SKM-1 treated with dmso at 0.1 percent for 144 hours (cell line): ENCODE measurements around the gene RNASE2.
A peak's percentile ranks its signal among the peaks of the same experiment; 100 is the strongest.

ENCODE experiments used
- DNase-seq: peaks from one replicate; lab custom pipeline; 2025; ENCODE audit not compliant: unreplicated experiment; lab: John Stamatoyannopoulos, UW

The RNASE2 gene

GRCh38 chr14:20982646-20983369, 27.5 kb downstream of the RNASE2 start:
- no peak for DNase-seq

GRCh38 chr14:20985650-20986049, 30.4 kb downstream of the RNASE2 start:
- peak; percentile 40 for DNase-seq

GRCh38 chr14:20986811-20987210, 31.5 kb downstream of the RNASE2 start:
- DNase-seq, result no peak

- DNase-seq, result peak; percentile 36
Measured at GRCh38 chr14:20988717-20989470, 33.6 kb downstream of the RNASE2 start.

GRCh38 chr14:20989471-20989786, 34.1 kb downstream of the RNASE2 start:
- no peak for DNase-seq

GRCh38 chr14:20989787-20990600, 34.7 kb downstream of the RNASE2 start, which contains the start of gene METTL17:
Gene METTL17, plus strand, starts transcription at chr14:20989980. Its CDS starts 23 bp downstream, at chr14:20990003.
- DNase-seq, result peak; percentile 76

GRCh38 chr14:20996521-20996920, 41.2 kb downstream of the RNASE2 start:
- DNase-seq, result no peak

GRCh38 chr14:20997115-20997514, 41.8 kb downstream of the RNASE2 start:
- DNase-seq, result no peak

- DNase-seq, result no peak
Measured at GRCh38 chr14:20997564-20997963, 42.3 kb downstream of the RNASE2 start.

GRCh38 chr14:20998139-20998538, 42.9 kb downstream of the RNASE2 start:
- DNase-seq, result no peak

GRCh38 chr14:20998674-20999366, 43.5 kb downstream of the RNASE2 start, which contains the start of gene SLC39A2:
Gene SLC39A2, plus strand, starts transcription at chr14:20999293. Its CDS starts 154 bp downstream, at chr14:20999447.
- DNase-seq, result no peak

- DNase-seq, result no peak
Measured at GRCh38 chr14:20999591-20999990, 44.3 kb downstream of the RNASE2 start.

GRCh38 chr14:21001218-21001617, 45.9 kb downstream of the RNASE2 start:
- DNase-seq, result no peak

- DNase-seq, result no peak
Measured at GRCh38 chr14:21003788-21004346, 48.6 kb downstream of the RNASE2 start.
